Endodermal cell (in vitro differentiated cells): Measurements from ENCODE around the gene ARHGAP10. TPM values are rescaled to one million over a fixed set of nuclear protein-coding genes. Genes with fewer than 3 reads are reported as not detected.

Experiments used
- DNase-seq: peaks from one replicate; pipeline ENCODE4 v3.0.0-alpha.2; 2017
- H3K27ac ChIP-seq: 2 replicates; pipeline ENCODE4 v1.5.1; 2013; ENCODE audit warnings: mild to moderate bottlenecking, low read depth, low read length, moderate library complexity
- H3K27me3 ChIP-seq: 2 replicates; pipeline ENCODE4 v1.6.1; 2013; ENCODE audit warnings: mild to moderate bottlenecking, low read length, moderate library complexity; ENCODE audit not compliant: insufficient read depth, control insufficient read depth, poor library complexity, severe bottlenecking
- H3K36me3 ChIP-seq: 2 replicates; pipeline ENCODE4 v1.7.0; 2013; ENCODE audit warnings: mild to moderate bottlenecking, low read length, moderate library complexity; ENCODE audit not compliant: control insufficient read depth, insufficient read depth
- H3K4me1 ChIP-seq: one replicate; pipeline ENCODE4 v1.7.0; 2013; ENCODE audit warnings: low read length; ENCODE audit not compliant: control insufficient read depth, insufficient read depth
- H3K4me3 ChIP-seq: 2 replicates; pipeline ENCODE4 v1.5.1; 2013; ENCODE audit warnings: mild to moderate bottlenecking, low read length, moderate library complexity
- H3K9ac ChIP-seq: 2 replicates; pipeline ENCODE4 v1.6.1; 2013; ENCODE audit warnings: mild to moderate bottlenecking, low read length, moderate library complexity; ENCODE audit not compliant: poor library complexity, severe bottlenecking; ENCODE audit errors: extremely low read depth
- H3K9me3 ChIP-seq: 2 replicates; pipeline ENCODE4 v1.6.1; 2013; ENCODE audit warnings: mild to moderate bottlenecking, low read length, moderate library complexity; ENCODE audit not compliant: control insufficient read depth
- H3K27ac Mint-ChIP-seq: 2 replicates; pipeline ENCODE4 v1.8.0; 2020; ENCODE audit warnings: mixed read lengths
- H3K27me3 Mint-ChIP-seq: 2 replicates; pipeline ENCODE4 v1.8.0; 2021; ENCODE audit warnings: mild to moderate bottlenecking, mixed read lengths; ENCODE audit not compliant: insufficient read depth
- H3K36me3 Mint-ChIP-seq: 2 replicates; pipeline ENCODE4 v1.8.0; 2020; ENCODE audit warnings: low read depth, mixed read lengths
- H3K4me1 Mint-ChIP-seq: 2 replicates; pipeline ENCODE4 v1.8.0; 2020; ENCODE audit warnings: mixed read lengths
- H3K4me3 Mint-ChIP-seq: 2 replicates; pipeline ENCODE4 v1.8.0; 2020; ENCODE audit warnings: mild to moderate bottlenecking, moderate library complexity, mixed read lengths
- H3K9me3 Mint-ChIP-seq: 2 replicates; pipeline ENCODE4 v1.8.0; 2020; ENCODE audit warnings: mild to moderate bottlenecking, mixed read lengths
- CTCF ChIP-seq: fragments of 200-600 bp; sonication (generic); conservative IDR thresholded peaks from 2 replicates; pipeline ENCODE4 v1.5.0; 2021; ENCODE audit warnings: antibody characterized with exemption, mild to moderate bottlenecking
- WGBS, 2 experiments: methylation state at CpG; one replicate each; pipeline versions ENCODE4 v1.1.5 to v1.1.7; 2013; ENCODE audit warnings: missing lambda C conversion rate in 2 of 2, mixed read lengths in 1 of 2; ENCODE audit not compliant: insufficient coverage in 1 of 2, insufficient read length in 1 of 2; 5-methylcytosine and 5-hydroxymethylcytosine counted together
- total RNA-seq, 2 donors: library from RNA; stranded (reverse); fragmentation: NEBNext Ultra II Directional in 1 of 2; extraction: Animal tissue kit (Norgen Biotek cat#: 25700) in 1 of 2; gene quantifications; 2 replicates in 1 of 2; 3 replicates in 1 of 2; pipeline ENCODE4 v1.2.1, GENCODE V29; 2021

ARHGAP10 gene
- total RNA-seq, 2 donors from 2014 or later, result 9.1 to 11.8 TPM

DNA sequence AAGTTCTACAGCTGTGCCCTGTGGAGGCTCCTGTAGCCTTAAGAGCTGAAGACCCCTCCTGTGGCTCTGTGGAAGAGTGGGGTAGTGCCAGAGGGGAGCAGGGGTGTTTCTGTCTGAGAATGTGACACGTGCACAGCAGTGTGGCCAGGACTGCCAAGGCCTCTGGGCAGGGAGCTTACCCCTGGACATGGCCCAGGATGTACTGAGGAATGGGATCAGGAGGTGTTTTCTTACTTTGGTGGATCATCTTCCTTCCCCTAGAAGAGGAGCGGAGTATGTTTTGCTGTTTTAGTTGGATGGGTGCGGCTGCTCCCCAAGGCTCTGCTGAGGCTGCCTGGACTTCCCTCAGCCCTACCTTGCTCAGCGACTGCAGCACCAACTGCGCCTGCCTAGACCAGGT is 342.6 kb downstream of the ARHGAP10 start:
- Mint-ChIP-seq H3K36me3 (peaks cover 40% of the 10 kb centered on the region), H3K27me3 (no peaks in the 10 kb centered on the region), H3K9me3 (peaks cover 34% of the 10 kb centered on the region), H3K4me1 (peaks cover 6% of the 10 kb centered on the region), H3K27ac (no peak overlapping the region), H3K4me3 (no peak overlapping the region)
- H3K4me1 ChIP-seq, result no peaks in the 10 kb centered on the region
- peak overlapping the region; percentile 17 for H3K4me3 ChIP-seq
- H3K9ac ChIP-seq, result no peak overlapping the region
- no peaks in the 10 kb centered on the region for H3K27me3 ChIP-seq
- WGBS, 2 experiments, result 95% methylated on average over 5 of the region's 5 CpGs; no CpG with 5 or more reads in 1 of the 2 experiments
- DNase-seq, result no peak
- peaks cover 27% of the 10 kb centered on the region for H3K9me3 ChIP-seq
- H3K27ac ChIP-seq, result no peak overlapping the region
- TF ChIP-seq CTCF, result no peak
- H3K36me3 ChIP-seq, result peaks cover 3% of the 10 kb centered on the region

DNA sequence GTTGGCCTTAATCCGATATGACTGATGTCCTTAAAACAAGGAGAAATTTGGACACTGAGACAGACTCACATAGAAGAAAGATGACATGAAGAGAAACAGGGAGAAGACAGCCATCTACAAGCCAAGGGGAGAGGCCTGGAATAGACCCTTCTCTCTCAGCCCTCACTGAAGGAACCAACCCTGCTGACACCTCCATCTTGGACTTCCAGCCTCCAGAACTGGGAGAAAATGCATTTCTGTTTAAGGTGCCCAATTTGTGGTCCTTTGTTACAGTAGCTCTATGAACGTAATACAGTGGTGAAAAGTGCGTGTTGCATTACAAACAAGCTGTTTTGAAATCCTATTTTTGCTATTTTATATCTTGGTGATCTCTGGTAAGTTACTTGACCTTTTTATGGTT is 343.6 kb downstream of the ARHGAP10 start:
- H3K4me3 Mint-ChIP-seq, result no peak overlapping the region
- no peak overlapping the region for H3K27ac Mint-ChIP-seq
- peaks cover 40% of the 10 kb centered on the region for H3K36me3 Mint-ChIP-seq
- 93 to 99% methylated on average over 3 of the region's 3 CpGs for WGBS, 2 experiments
- H3K27me3 Mint-ChIP-seq, result no peaks in the 10 kb centered on the region
- peaks cover 34% of the 10 kb centered on the region for H3K9me3 Mint-ChIP-seq
- TF ChIP-seq CTCF, result no peak
- Histone ChIP-seq H3K4me1 (no peaks in the 10 kb centered on the region), H3K4me3 (no peak overlapping the region), H3K36me3 (peaks cover 3% of the 10 kb centered on the region), H3K27ac (no peak overlapping the region), H3K9ac (no peak overlapping the region), H3K27me3 (no peaks in the 10 kb centered on the region), H3K9me3 (peaks cover 27% of the 10 kb centered on the region)
- H3K4me1 Mint-ChIP-seq, result peaks cover 6% of the 10 kb centered on the region
- no peak for DNase-seq

- H3K9ac ChIP-seq, result no peak overlapping the region
- peaks cover 34% of the 10 kb centered on the region for H3K9me3 Mint-ChIP-seq
- no peak for TF ChIP-seq CTCF
Measured at GRCh38 chr4:148076964-148077363, 345.1 kb downstream of the ARHGAP10 start.

More at GRCh38 chr4:148076964-148077363, 345.1 kb downstream of the ARHGAP10 start:
- H3K27me3 ChIP-seq, result no peaks in the 10 kb centered on the region
- no peak overlapping the region for H3K4me3 ChIP-seq
- H3K4me3 Mint-ChIP-seq, result no peak overlapping the region
- no peak overlapping the region for H3K27ac ChIP-seq
- WGBS, 2 experiments, result 92 to 94% methylated on average over 3 to 5 of the region's 5 CpGs
- H3K27ac Mint-ChIP-seq, result no peak overlapping the region
- peaks cover 27% of the 10 kb centered on the region for H3K9me3 ChIP-seq
- H3K4me1 Mint-ChIP-seq, result no peaks in the 10 kb centered on the region
- H3K4me1 ChIP-seq, result no peaks in the 10 kb centered on the region
- no peaks in the 10 kb centered on the region for H3K27me3 Mint-ChIP-seq
- H3K36me3 Mint-ChIP-seq, result peaks cover 40% of the 10 kb centered on the region
- DNase-seq, result no peak
- peaks cover 3% of the 10 kb centered on the region for H3K36me3 ChIP-seq
